SK-N-MC (cell line): ENCODE measurements around the gene TPT1.

Experiments used
- EZH2 ChIP-seq: fragments of 200-600 bp; sonication (generic); IDR thresholded peaks from one replicate; pipeline ENCODE4 v1.6.1; 2017; ENCODE audit warnings: antibody characterized with exemption
- FOXP2 ChIP-seq: optimal IDR thresholded peaks from 2 replicates; pipeline ENCODE3; 2011; ENCODE audit warnings: mild to moderate bottlenecking, moderate library complexity; ENCODE audit not compliant: insufficient read depth; ENCODE audit errors: extremely low read length, control extremely low read depth
- POLR2AphosphoS5 ChIP-seq: IDR thresholded peaks from 2 replicates; pipeline ENCODE4 v1.6.1; 2012; ENCODE audit warnings: mild to moderate bottlenecking, low read depth, low read length, borderline replicate concordance

DNA sequence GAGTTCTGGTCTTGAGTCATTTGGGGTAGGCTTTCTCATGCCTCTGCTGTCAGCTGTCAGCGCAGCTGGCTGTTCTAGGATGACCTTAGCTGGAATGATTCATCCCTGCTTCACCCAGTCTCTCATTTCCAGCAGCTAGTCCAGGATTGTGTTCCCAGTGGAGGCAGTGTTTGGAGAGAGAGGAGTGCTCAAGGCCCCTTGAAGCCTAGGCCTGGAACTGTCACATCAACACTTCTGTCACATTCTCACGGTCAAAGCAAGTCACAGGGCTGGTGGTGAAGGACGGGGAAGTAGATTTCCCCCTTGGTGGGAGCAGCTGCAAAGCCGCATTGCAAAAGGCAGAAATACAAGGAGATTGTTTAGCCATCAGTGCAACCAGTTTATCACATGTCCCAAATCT lies 15.2 kb downstream of the TPT1 start:
- TF ChIP-seq EZH2, result no peak
- TF ChIP-seq POLR2AphosphoS5, result no peak; the same call in 1 of the 2 replicates
- no peak for TF ChIP-seq FOXP2
